GM12875 (cell line): ENCODE data around the gene GPR89A.

Source experiments
- H3K4me3 ChIP-seq: one replicate; pipeline ENCODE4 v1.5.1; 2011; ENCODE audit warnings: low read depth, low read length, control low read depth
- CTCF ChIP-seq: IDR thresholded peaks from 2 replicates; pipeline ENCODE4 v1.5.1; 2011; ENCODE audit warnings: low read depth, mild to moderate bottlenecking, control low read depth, inconsistent platforms, low read length, moderate library complexity, borderline replicate concordance; ENCODE audit not compliant: insufficient read depth

Gene GPR89A

GRCh38 chr1:145695821-145696629 is 88.2 kb downstream of the GPR89A start:
- no peak for TF ChIP-seq CTCF
- no peak overlapping the region for H3K4me3 ChIP-seq

GRCh38 chr1:145696630-145696960 is 88.8 kb downstream of the GPR89A start:
- no peak overlapping the region for H3K4me3 ChIP-seq
- no peak for TF ChIP-seq CTCF

GRCh38 chr1:145701306-145701862 is 93.6 kb downstream of the GPR89A start:
- no peak overlapping the region for H3K4me3 ChIP-seq
- TF ChIP-seq CTCF: no peak

GRCh38 chr1:145702052-145702451 is 94.3 kb downstream of the GPR89A start:
- TF ChIP-seq CTCF: no peak
- no peak overlapping the region for H3K4me3 ChIP-seq

GRCh38 chr1:145702826-145703225 is 95.0 kb downstream of the GPR89A start:
- TF ChIP-seq CTCF: no peak
- no peak overlapping the region for H3K4me3 ChIP-seq

- TF ChIP-seq CTCF: no peak
- H3K4me3 ChIP-seq: no peak overlapping the region
Observed at GRCh38 chr1:145705622-145706021, 97.8 kb downstream of the GPR89A start.

- no peak overlapping the region for H3K4me3 ChIP-seq
- TF ChIP-seq CTCF: no peak
Observed at GRCh38 chr1:145706086-145706664, 98.4 kb downstream of the GPR89A start.
